ENCODE measurements around the gene UNC5C.

Gene UNC5C

DNA sequence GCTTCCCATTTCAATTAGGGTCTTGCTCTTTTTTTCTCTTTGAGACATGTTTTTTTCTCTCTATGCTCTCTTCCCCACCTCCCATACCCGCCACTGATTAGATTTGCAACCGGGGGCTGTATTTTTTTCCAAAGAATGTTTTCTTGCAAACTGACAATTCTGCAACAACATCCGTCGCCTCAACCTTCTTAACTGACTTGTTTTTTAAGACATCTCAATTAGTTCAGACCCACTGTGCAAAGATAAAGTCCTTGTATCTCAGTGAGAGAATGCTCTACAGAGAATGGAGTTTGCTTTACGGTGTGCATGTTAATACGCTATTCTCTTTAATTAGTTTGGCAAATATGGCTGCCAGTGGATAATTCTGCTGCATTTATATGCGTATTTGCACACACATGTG, 126.3 kb downstream of the UNC5C start:
- DNase-seq (ENCODE audit: low spot score in 2 of 2) (no peak), ATAC-seq (no peak)
- Mint-ChIP-seq H3K36me3 (no peaks in the 10 kb centered on the region), H3K27ac (no peak overlapping the region), H3K4me1 (no peaks in the 10 kb centered on the region), H3K4me3 (no peak overlapping the region), H3K9me3 (no peaks in the 10 kb centered on the region)

DNA sequence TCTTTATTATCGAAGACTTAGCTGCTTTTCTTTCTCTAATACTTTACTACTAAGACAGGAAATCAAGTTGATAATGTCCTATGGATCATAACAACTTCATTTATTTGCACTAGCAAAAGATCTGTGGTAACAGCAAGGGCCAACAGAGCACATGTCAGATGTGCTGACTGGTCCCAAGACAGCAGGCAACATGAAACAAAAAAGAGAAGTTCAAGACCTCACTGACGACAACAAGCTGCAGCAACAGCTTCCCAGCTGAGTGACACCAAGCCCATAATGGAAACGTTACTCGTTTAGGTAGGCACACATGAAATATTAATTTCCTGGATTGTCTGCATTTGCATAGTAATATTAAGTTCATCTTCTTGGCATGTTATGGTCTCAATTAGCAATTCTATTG, 126.9 kb downstream of the UNC5C start:
- H3K36me3 Mint-ChIP-seq = no peaks in the 10 kb centered on the region
- no peaks in the 10 kb centered on the region for H3K9me3 Mint-ChIP-seq
- H3K4me1 Mint-ChIP-seq = no peaks in the 10 kb centered on the region
- no peak for DNase-seq (ENCODE audit: low spot score in 2 of 2)
- H3K27ac Mint-ChIP-seq = no peak overlapping the region
- no peak overlapping the region for H3K4me3 Mint-ChIP-seq
- no peak for ATAC-seq

DNA sequence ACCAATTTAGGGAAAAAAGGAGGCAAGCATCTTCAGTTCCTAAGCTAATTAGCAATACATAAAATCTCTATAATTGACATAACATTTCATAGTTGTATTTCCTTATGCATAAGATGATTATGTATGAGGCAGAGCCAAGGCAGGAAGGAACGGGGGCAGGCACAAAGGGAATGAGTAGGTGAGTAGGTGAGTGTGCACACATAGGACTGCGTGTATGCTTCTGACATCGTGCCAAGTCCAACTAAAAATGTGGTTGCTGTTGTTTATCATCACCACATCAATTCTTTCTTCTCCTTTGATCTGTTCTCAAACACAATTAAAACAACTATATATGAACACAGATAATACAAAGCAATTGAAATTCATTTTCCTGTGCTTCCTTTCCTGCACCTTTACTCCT, 131.2 kb downstream of the UNC5C start:
- H3K4me3 Mint-ChIP-seq = no peak overlapping the region
- ATAC-seq (no peak), DNase-seq (ENCODE audit: low spot score in 2 of 2) (no peak)
- peaks cover 2% of the 10 kb centered on the region for H3K9me3 Mint-ChIP-seq
- H3K36me3 Mint-ChIP-seq = no peaks in the 10 kb centered on the region
- H3K27ac Mint-ChIP-seq = no peak overlapping the region
- no peaks in the 10 kb centered on the region for H3K4me1 Mint-ChIP-seq

DNA sequence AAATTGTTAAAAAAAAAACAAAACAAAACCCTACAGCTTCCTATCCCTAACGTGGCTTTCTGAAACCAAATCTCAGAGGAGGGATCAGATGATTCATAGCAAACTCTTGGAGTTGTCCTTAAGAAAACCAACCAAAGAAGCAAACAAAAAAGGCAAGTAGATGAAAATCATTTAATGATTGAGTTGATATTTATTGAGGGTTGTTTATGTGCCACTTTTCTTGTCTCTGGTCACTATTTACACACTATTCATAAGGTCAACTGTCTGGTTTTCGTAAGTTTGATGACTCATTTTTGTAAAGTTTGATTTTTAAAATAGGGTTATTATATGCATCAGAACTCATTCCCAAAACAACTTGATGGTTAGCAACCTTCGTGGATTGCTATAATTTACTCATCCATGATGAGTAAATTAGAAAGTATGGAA, 133.4 kb downstream of the UNC5C start:
- peaks cover 7% of the 10 kb centered on the region for H3K9me3 Mint-ChIP-seq
- ATAC-seq = no peak

DNA sequence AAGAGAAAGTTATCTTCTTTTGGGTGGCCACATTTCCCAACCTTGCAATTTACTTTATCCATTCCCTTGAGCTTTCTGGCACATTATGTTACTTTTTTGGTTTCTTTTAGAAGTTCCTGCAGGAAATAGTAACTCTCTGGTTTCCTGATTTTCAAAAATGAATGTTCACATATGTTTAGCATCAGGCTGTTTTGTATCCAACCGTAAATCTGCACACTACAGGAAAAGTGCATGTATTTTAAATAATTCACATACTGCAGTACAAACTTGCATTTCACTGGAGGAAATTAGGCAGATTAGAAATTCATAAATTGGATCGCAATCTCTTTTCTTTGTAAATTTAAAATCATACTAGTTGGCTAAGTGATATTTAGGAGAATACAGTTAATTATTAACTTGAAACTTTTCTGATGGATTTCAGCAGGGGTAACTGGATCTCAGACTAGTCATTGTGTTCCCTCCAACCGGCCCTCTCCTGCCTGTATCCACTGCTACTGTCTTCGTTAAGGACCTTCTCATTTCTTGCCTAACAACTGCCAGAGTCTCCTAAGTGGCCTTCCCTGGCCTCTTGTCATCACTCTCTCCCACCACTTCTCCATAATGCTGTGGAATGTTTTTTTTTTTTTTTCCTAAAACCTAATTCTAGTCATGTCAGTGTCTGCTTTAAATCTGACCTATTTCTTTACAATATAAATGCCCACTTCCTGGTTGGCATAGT, 137.2 kb downstream of the UNC5C start:
- H3K4me1 Mint-ChIP-seq = no peaks in the 10 kb centered on the region
- DNase-seq (ENCODE audit: low spot score in 2 of 2) (no peak), ATAC-seq (no peak)
- H3K27ac Mint-ChIP-seq = no peak overlapping the region
- H3K9me3 Mint-ChIP-seq = peaks cover 7% of the 10 kb centered on the region
- H3K4me3 Mint-ChIP-seq = no peak overlapping the region
- H3K36me3 Mint-ChIP-seq = no peaks in the 10 kb centered on the region

More for the DNA sequence above, 133.4 kb downstream of the UNC5C start:
- no peak overlapping the region for H3K4me3 Mint-ChIP-seq
- H3K36me3 Mint-ChIP-seq = no peaks in the 10 kb centered on the region
- H3K27ac Mint-ChIP-seq = no peak overlapping the region
- DNase-seq (ENCODE audit: low spot score in 2 of 2) = no peak
- H3K4me1 Mint-ChIP-seq = no peaks in the 10 kb centered on the region

DNA sequence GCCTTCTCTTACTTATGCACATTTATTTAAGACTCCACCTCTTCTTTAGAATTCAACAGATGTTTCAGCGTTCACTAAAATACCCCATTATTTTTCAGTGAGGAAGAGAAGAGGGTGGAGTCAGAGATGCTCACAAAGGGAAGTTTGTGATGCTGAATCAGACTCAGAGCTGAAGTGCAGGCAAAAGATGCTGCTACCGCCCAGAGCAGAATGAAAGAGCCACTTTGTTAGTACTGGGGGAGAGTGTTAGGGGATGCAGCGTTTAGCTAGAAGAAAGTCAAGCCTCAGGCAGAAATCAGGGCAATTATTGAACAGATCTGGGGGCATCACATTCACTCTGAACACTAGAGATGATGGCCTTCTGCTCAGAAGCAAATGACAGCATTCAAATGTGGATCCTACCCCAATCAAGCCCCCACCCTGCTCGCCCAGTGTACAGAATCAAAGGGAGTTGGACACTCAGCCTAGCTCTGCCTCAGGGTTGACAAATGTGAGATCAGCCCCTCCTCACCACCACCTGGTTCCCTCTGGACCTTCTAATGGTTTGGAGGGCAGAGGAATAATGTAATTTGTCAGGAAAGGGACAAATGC, 138.3 kb downstream of the UNC5C start:
- Mint-ChIP-seq H3K4me1 (no peaks in the 10 kb centered on the region), H3K4me3 (no peak overlapping the region)

DNA sequence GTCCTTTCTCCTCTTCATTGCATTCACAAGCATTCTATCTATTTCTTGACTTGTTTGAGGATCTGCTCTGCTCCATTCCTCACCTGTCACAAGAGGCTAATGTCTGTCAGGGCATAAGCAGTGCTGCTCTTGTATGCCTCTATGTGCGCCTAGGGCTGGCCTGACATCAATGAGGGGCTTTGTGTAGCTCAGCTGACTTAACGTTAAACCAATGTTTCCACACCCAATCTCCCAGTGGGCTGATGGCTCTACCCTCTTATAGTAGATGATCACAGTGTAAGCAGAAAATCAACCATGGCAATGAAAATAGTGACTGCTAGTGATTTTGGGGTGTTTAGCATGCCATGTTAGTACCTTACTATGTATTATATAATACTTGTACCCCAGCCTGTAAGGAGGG, 139.0 kb downstream of the UNC5C start:
- H3K4me1 Mint-ChIP-seq = no peaks in the 10 kb centered on the region
- no peak overlapping the region for H3K27ac Mint-ChIP-seq
- peaks cover 7% of the 10 kb centered on the region for H3K9me3 Mint-ChIP-seq
- no peak overlapping the region for H3K4me3 Mint-ChIP-seq
- DNase-seq (ENCODE audit: low spot score in 2 of 2) = no peak
- no peaks in the 10 kb centered on the region for H3K36me3 Mint-ChIP-seq
- ATAC-seq = peak; percentile 32

More for the DNA sequence above, 138.3 kb downstream of the UNC5C start:
- Mint-ChIP-seq H3K27ac (no peak overlapping the region), H3K9me3 (peaks cover 7% of the 10 kb centered on the region), H3K36me3 (no peaks in the 10 kb centered on the region)
- ATAC-seq (no peak), DNase-seq (ENCODE audit: low spot score in 2 of 2) (no peak)

DNA sequence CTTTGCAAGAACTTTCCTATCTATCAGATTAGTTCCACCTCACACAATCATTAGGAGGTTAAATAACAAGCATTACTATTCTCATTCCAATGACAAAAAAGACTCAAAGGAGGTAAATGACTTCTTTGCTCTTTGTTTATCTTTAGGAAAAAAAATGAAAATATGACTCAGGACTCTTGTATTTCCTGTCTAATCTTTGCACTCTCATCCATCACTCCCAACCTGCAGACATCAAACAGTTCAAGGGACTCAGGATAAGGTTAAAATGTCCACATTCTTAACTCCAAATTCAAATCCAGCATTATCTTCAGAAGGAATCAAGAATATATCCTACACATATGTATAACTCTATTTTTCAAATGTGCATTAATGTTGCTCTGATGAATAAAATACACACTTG, 139.6 kb downstream of the UNC5C start:
- Mint-ChIP-seq H3K27ac (no peak overlapping the region), H3K36me3 (no peaks in the 10 kb centered on the region), H3K4me3 (no peak overlapping the region), H3K9me3 (peaks cover 7% of the 10 kb centered on the region), H3K4me1 (no peaks in the 10 kb centered on the region)
- ATAC-seq = no peak
- no peak for DNase-seq (ENCODE audit: low spot score in 2 of 2)

DNA sequence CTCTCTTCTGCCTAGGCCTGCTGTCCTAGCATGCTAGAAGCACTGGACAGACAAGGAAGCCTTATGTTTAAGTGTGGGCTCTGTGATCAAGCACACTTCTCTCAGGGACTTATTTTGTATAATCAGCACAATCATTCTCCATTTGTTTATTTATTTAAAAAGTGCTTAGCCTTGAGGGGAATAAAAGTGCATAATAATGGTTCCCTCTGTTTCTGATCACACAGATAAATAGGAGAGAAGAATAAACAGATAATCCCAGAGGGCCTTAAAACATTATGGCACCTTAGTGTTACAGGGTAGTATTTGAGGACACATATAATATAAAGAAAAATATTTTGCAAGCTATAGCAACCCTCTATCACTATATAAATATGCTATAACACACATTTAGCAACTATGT, 146.5 kb downstream of the UNC5C start:
- Mint-ChIP-seq H3K4me3 (no peak overlapping the region), H3K9me3 (peaks cover 3% of the 10 kb centered on the region), H3K36me3 (no peaks in the 10 kb centered on the region), H3K27ac (no peak overlapping the region), H3K4me1 (no peaks in the 10 kb centered on the region)
- ATAC-seq = no peak
- no peak for DNase-seq (ENCODE audit: low spot score in 2 of 2)

DNA sequence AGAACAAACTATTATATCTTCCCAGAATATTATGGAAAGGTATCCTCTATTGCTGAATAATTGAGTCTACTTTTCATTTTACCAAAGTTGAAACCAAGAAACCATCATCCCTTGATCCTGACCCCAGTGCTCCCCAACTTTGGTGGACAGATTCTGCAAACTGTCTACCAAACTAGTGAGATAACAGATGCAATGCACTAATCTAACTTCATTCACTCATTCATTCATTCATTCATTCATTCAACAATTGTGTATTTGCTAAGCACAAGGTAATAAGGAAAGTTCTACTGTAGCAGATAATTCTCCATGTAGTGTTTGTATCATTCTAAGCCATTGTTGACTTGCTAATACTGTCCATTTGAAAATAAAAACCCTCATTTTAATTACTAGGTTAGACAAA, 150.6 kb downstream of the UNC5C start:
- Mint-ChIP-seq H3K36me3 (no peaks in the 10 kb centered on the region), H3K4me3 (no peak overlapping the region), H3K4me1 (no peaks in the 10 kb centered on the region), H3K9me3 (peaks cover 3% of the 10 kb centered on the region), H3K27ac (no peak overlapping the region)
- DNase-seq (ENCODE audit: low spot score in 2 of 2) = no peak
- no peak for ATAC-seq

DNA sequence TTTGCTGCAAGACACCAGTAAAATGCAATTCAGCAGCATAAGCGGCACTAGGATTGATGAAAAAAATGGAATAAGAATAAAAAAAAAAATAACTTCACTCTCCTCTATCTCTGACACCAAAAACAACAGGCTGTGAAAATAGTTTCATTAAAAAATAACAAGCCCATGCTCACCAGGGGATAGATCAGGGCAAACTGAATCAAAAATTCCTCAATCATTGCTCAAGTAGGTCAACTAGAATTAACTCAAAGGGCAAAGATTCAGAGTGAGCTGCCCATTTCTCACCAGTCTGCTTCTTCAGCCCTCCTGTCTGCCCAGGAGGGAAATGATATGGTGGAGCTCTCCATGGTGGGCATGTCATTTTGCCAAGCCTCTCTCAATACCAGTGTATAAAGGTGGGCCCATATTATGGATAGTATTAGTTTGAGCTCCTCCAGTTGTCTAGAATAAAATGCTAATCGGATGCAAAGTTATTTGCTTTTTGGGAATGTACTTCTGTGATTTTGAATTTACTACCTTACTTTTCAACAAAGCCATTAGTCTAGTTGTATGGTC, 153.9 kb downstream of the UNC5C start:
- Mint-ChIP-seq H3K4me3 (no peak overlapping the region), H3K27ac (no peak overlapping the region), H3K36me3 (no peaks in the 10 kb centered on the region), H3K4me1 (no peaks in the 10 kb centered on the region), H3K9me3 (peaks cover 3% of the 10 kb centered on the region)
- DNase-seq (ENCODE audit: low spot score in 2 of 2) = no peak
- ATAC-seq = no peak

DNA sequence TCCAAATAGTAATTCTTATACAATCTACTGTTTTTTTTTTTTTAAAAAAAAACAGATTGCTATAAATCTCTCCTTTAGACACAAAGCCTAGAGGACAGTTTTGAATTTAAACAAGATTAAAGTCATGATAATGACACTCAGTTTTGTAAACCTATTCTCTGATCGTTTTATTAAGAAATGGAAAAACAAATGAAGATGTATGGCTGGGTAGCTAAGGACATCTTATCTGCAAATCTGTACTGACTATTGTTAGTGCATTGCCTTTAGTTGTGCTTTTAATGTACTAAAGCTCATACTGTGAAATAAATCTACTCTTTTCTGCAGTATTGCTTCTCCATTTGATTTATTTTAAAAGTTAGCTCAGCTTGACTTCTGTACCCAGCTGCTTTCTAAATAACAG, 155.0 kb downstream of the UNC5C start:
- H3K4me1 Mint-ChIP-seq = no peaks in the 10 kb centered on the region
- no peak overlapping the region for H3K27ac Mint-ChIP-seq
- H3K4me3 Mint-ChIP-seq = no peak overlapping the region
- H3K36me3 Mint-ChIP-seq = no peaks in the 10 kb centered on the region
- no peaks in the 10 kb centered on the region for H3K9me3 Mint-ChIP-seq
- no peak for DNase-seq (ENCODE audit: low spot score in 2 of 2)
- ATAC-seq = no peak

DNA sequence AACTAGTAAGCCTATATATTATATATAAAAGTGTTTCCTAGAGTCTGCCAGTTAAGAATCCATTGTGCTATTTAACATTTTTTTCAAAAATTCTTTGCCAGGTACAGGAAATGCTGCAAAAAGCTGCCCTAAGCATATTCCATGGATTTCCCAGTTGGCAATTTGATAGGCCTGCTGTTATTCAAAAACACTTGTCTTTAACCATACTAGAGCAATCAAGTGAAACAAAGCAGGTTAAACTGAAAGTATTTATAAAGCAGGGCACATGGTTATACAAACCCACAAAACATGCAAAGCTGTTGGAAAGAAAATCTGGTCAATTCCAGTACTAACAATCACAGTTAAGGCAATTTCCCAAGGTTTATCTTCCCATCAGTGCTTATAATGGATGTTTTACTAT, 159.9 kb downstream of the UNC5C start:
- ATAC-seq (no peak), DNase-seq (ENCODE audit: low spot score in 2 of 2) (no peak)
- Mint-ChIP-seq H3K9me3 (peaks cover 10% of the 10 kb centered on the region), H3K4me1 (no peaks in the 10 kb centered on the region), H3K36me3 (no peaks in the 10 kb centered on the region), H3K27ac (no peak overlapping the region), H3K4me3 (no peak overlapping the region)

DNA sequence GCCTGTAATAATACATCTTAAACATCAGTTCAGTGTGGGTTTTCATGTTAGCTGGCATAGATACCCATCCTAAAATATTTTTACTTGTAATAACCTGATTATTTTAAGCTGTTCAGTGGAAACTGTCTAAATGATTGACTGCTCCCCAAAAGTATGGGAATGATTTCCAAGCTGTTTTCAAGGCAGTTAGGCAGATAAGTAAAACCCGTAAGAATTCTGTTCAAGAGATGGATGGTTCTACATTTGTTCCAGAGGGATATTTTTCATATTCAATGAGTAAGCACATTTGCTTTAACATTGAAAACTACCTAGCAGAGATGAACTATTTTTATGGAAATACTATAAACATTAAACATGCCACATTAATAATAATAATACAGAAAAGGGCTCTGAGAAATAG, 161.1 kb downstream of the UNC5C start:
- no peak overlapping the region for H3K27ac Mint-ChIP-seq
- no peak for ATAC-seq
- no peaks in the 10 kb centered on the region for H3K4me1 Mint-ChIP-seq
- no peak for DNase-seq (ENCODE audit: low spot score in 2 of 2)
- no peak overlapping the region for H3K4me3 Mint-ChIP-seq
- peaks cover 10% of the 10 kb centered on the region for H3K9me3 Mint-ChIP-seq
- H3K36me3 Mint-ChIP-seq = no peaks in the 10 kb centered on the region

DNA sequence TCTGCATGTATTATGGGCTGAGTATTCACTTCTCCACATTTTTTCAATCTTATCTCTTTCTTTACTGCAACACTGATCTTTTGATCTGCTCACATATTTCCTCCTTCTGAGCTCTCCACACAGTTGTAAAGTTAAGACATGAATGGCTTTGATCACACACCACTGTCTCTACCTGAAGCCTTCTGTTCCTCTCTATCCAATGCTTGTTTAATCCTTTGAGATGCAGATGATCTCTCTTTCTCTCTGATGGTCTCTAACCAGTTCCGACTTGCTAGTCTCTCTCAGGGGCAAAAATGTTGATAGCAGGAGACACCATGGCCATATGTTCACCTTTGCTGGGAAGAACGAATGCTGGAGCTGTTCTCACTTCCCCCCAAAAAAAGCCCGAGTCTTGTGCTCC, 162.4 kb downstream of the UNC5C start:
- Mint-ChIP-seq H3K36me3 (no peaks in the 10 kb centered on the region), H3K4me1 (no peaks in the 10 kb centered on the region), H3K9me3 (peaks cover 10% of the 10 kb centered on the region), H3K4me3 (no peak overlapping the region), H3K27ac (no peak overlapping the region)
- ATAC-seq = no peak
- no peak for DNase-seq (ENCODE audit: low spot score in 2 of 2)

DNA sequence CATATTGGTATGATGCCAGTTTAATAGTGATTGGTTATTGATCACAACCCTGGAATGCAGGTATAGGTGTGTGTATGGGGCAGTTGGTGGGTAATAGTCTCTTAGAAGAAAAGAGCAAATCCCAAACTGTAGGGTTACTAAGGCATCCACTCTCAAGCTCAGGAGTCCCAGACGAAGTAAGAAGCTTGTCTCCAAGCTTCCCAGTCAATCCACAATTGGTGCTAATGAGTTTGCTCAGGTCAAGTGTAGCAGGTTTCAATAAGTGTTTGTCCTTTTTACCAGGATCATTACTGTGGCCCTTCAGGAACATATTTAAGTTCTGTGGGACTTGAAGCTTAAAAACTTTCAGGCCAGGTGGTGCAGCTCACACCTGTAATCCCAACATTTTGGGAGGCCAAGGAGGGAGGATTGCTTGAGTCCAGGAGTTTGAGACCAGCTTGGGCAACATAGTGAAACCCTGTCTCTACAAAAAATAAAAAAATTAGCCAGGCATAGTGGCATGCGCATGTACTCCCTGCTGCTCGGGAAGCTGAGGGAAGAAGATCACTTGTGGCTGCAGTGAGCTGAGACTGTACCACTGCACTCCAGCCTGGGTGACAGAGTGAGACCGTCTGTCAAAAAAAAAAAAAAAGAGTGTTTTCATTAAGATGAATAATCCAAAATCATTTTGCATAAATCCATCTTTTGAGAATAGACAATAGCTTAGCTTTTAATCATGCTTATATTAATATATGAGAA, 166.8 kb downstream of the UNC5C start:
- no peaks in the 10 kb centered on the region for H3K36me3 Mint-ChIP-seq
- H3K4me3 Mint-ChIP-seq = no peak overlapping the region
- no peak overlapping the region for H3K27ac Mint-ChIP-seq
- no peaks in the 10 kb centered on the region for H3K4me1 Mint-ChIP-seq
- DNase-seq (ENCODE audit: low spot score in 2 of 2) (no peak), ATAC-seq (no peak)
- peaks cover 11% of the 10 kb centered on the region for H3K9me3 Mint-ChIP-seq
